Activated CD8-positive, alpha-beta T cell treated with anti-CD3 and anti-CD28 coated beads, Interleukin-2, amount 10 ng/mL, durations not matched to agents 7 days and 5 days (primary cell): Measurements from ENCODE around the gene PCSK4. TPM values are rescaled to one million over a fixed set of nuclear protein-coding genes. Genes with fewer than 3 reads are reported as not detected.
"Not testable (repeated sequence)": the region's sequence is repeated elsewhere in the genome, so short reads cannot be mapped to it uniquely, and the experiment has no call there.

ENCODE experiments used
- ATAC-seq: fragments of 150-1000 bp; cut with Tn5 transposase; one replicate; pipeline ENCODE4 v1.10.0; 2021; ENCODE audit warnings: moderate library complexity
- CTCF ChIA-PET: fragments of 350-600 bp; sonication (Branson Sonifier 250); formaldehyde crosslinking; loops from one replicate; lab custom pipeline; 2021; ENCODE audit warnings: antibody characterized with exemption; lab: Charles Lee
- POLR2A ChIA-PET: fragments of 350-600 bp; sonication (Branson Sonifier 250); formaldehyde crosslinking; loops from one replicate; lab custom pipeline; 2021; ENCODE audit warnings: antibody characterized with exemption; lab: Charles Lee
- DNase-seq: peaks from one replicate; pipeline ENCODE4 v3.0.0-alpha.2; 2020
- H3K27ac Mint-ChIP-seq: one replicate; pipeline ENCODE4 v1.8.0; 2021; ENCODE audit warnings: mild to moderate bottlenecking, mixed read lengths
- H3K27me3 Mint-ChIP-seq: one replicate; pipeline ENCODE4 v1.8.0; 2021; ENCODE audit warnings: low read depth, mixed read lengths
- H3K36me3 Mint-ChIP-seq: one replicate; pipeline ENCODE4 v1.8.0; 2021; ENCODE audit warnings: low read depth, mixed read lengths
- H3K4me1 Mint-ChIP-seq: one replicate; pipeline ENCODE4 v1.8.0; 2021; ENCODE audit warnings: low read depth, mixed read lengths
- H3K4me3 Mint-ChIP-seq: one replicate; pipeline ENCODE4 v1.8.0; 2021; ENCODE audit warnings: mild to moderate bottlenecking, mixed read lengths
- H3K9me3 Mint-ChIP-seq: one replicate; pipeline ENCODE4 v1.8.0; 2022; ENCODE audit warnings: mixed read lengths; ENCODE audit not compliant: insufficient read depth
- total RNA-seq, 2 experiments: library from RNA; stranded (reverse); gene quantifications; one replicate each; pipeline ENCODE4 v1.2.3, GENCODE V29; 2021

PCSK4 gene
- total RNA-seq: 1 to 10 TPM; 3.4 to 4.1 TPM

DNA sequence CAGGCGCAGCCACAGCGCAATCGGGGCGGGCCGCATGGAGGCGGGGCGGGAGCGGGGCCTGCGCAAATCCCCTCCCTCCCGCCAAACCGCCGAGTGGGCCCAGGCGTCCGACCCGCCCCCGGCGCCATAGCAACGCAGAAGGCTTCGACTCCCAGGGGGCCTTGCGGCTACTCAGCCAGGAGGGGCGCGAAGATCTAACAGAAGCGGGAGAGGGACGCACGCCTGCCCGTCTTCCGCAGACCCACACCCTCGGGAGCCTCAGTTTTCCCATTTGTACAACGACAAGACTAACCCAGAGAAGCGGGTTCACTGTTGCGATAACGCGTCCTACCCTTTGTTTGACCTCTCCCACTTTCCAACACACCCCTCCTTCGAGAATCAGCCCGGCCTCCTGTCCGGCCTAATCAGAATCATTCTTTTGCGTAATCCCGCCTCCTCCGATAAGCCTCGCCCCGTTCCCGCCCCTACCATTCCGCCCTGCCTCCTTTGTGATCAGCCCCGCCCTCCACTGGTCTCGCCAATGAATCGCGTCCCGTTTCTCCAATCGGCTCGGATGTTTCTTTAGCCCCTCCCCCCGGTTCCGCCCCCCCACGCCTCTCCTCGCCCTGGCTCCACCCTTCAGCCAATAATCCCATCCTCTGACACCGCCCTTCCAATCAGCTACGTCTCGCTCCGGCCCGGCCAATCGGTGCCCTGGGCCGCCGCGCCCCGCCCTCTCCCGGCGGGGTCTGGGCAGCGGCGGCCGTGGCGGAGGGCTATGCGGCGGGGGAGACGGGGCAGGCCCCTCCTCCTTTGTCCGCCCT, at the start of gene PCSK4:
Gene PCSK4, minus strand, starts transcription at position 40 of the 803 bp plus-strand sequence. Its CDS starts 4 bp downstream, at position 36.
- Mint-ChIP-seq H3K4me1 (peaks cover 13% of the 10 kb centered on the region), H3K36me3 (no peaks in the 10 kb centered on the region), H3K4me3 (peak within 1 kb of the TSS; percentile 75), H3K27me3 (peaks cover 5% of the 10 kb centered on the region), H3K27ac (peak within 1 kb of the TSS; percentile 79), H3K9me3 (no peaks in the 10 kb centered on the region)
- peak; percentile 98 for DNase-seq
- ChIA-PET CTCF (interaction anchor here (1.0 to 1.6 kb wide), 5 partner anchors 12 to 55 kb away, joined by 4 to 8 read pairs (median 5); no protein-coding TSS in a partner anchor), POLR2A (interaction anchor here (0.6 to 0.7 kb wide), 2 partner anchors 18 to 24 kb away, joined by 3 read pairs; no protein-coding TSS in a partner anchor)
- peak; percentile 88 for ATAC-seq

GRCh38 chr19:1539749-1540148, 49.6 kb upstream of the PCSK4 start:
- ATAC-seq, DNase-seq, H3K36me3 Mint-ChIP-seq, H3K9me3 Mint-ChIP-seq, H3K27ac Mint-ChIP-seq, CTCF ChIA-PET, POLR2A ChIA-PET, H3K4me1 Mint-ChIP-seq, H3K4me3 Mint-ChIP-seq: not testable (repeated sequence)
- peaks cover 11% of the 10 kb centered on the region for H3K27me3 Mint-ChIP-seq

GRCh38 chr19:1538978-1539377, 48.8 kb upstream of the PCSK4 start:
- Mint-ChIP-seq H3K4me3 (no peak overlapping the region), H3K4me1 (no peaks in the 10 kb centered on the region), H3K27ac (no peak overlapping the region), H3K27me3 (peaks cover 11% of the 10 kb centered on the region), H3K9me3 (no peaks in the 10 kb centered on the region), H3K36me3 (no peaks in the 10 kb centered on the region)
- DNase-seq (no peak), ATAC-seq (no peak)
- POLR2A ChIA-PET: no interaction called here
- CTCF ChIA-PET: interaction anchor here (0.7 kb wide), 1 partner anchor 61 kb away, joined by 3 read pairs; no protein-coding TSS in a partner anchor

DNA sequence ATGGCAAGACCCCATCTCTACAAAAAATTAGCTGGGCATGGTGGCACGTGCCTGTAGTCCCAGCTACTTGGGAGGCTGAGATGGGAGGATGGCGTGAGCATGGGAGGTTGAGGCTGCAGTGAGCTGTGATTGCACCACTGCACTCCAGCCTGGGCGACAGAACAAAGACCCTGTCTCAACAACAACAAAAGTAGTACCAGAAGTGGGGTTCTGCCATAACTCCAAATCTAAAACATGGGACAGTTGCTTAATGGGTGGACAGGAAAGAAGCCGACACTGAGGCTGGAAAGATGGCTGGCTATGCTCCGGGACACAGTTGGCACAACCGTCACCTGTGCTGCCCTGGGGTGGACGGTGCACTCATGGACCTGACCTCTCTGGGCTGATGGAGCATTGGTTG, 45.5 kb upstream of the PCSK4 start:
- H3K4me1 Mint-ChIP-seq, POLR2A ChIA-PET, DNase-seq, H3K9me3 Mint-ChIP-seq, H3K36me3 Mint-ChIP-seq, ATAC-seq, H3K27me3 Mint-ChIP-seq, H3K27ac Mint-ChIP-seq, H3K4me3 Mint-ChIP-seq: not testable (repeated sequence)
- CTCF ChIA-PET: interaction anchor here (0.6 kb wide), 1 partner anchor 206 kb away, joined by 3 read pairs; no protein-coding TSS in a partner anchor

- no peak overlapping the region for H3K4me3 Mint-ChIP-seq
- DNase-seq (no peak), ATAC-seq (no peak)
- CTCF ChIA-PET: no interaction called here
- POLR2A ChIA-PET: no interaction called here
- H3K27me3 Mint-ChIP-seq: no peaks in the 10 kb centered on the region
- H3K27ac Mint-ChIP-seq: no peak overlapping the region
- no peaks in the 10 kb centered on the region for H3K36me3 Mint-ChIP-seq
- no peaks in the 10 kb centered on the region for H3K4me1 Mint-ChIP-seq
- no peaks in the 10 kb centered on the region for H3K9me3 Mint-ChIP-seq
Measured at GRCh38 chr19:1534972-1535371, 44.8 kb upstream of the PCSK4 start.

GRCh38 chr19:1533510-1534150, 43.5 kb upstream of the PCSK4 start:
- no peak overlapping the region for H3K27ac Mint-ChIP-seq
- no peak for ATAC-seq
- no peaks in the 10 kb centered on the region for H3K4me1 Mint-ChIP-seq
- POLR2A ChIA-PET: no interaction called here
- H3K27me3 Mint-ChIP-seq: no peaks in the 10 kb centered on the region
- no peak overlapping the region for H3K4me3 Mint-ChIP-seq
- CTCF ChIA-PET: no interaction called here
- no peaks in the 10 kb centered on the region for H3K36me3 Mint-ChIP-seq
- no peaks in the 10 kb centered on the region for H3K9me3 Mint-ChIP-seq
- DNase-seq: no peak

GRCh38 chr19:1532003-1532402, 41.9 kb upstream of the PCSK4 start:
- H3K9me3 Mint-ChIP-seq: no peaks in the 10 kb centered on the region
- no peaks in the 10 kb centered on the region for H3K4me1 Mint-ChIP-seq
- ATAC-seq: no peak
- POLR2A ChIA-PET: no interaction called here
- CTCF ChIA-PET: no interaction called here
- no peak overlapping the region for H3K4me3 Mint-ChIP-seq
- no peaks in the 10 kb centered on the region for H3K36me3 Mint-ChIP-seq
- H3K27me3 Mint-ChIP-seq: no peaks in the 10 kb centered on the region
- DNase-seq: no peak
- H3K27ac Mint-ChIP-seq: no peak overlapping the region

DNA sequence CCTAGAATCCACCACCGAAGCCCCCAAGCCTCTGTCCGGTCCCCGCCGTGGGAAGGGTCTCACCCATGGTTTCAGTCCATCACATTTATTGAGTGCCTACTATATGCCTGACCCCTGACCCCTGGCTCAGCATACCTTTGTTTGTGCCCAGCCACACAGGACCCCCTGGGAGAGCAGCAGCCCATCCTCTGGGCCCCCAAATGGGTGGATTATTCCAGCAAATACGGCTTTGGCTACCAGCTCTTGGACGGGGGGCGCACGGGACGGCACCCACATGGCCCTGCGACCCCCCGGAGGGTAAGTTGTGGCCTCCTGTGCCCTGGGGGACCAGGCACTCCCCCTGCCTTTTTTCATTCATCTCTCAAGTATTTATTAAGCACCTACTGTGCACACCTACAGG, 41.4 kb upstream of the PCSK4 start:
- Mint-ChIP-seq H3K4me1 (no peaks in the 10 kb centered on the region), H3K27ac (no peak overlapping the region), H3K36me3 (no peaks in the 10 kb centered on the region), H3K9me3 (no peaks in the 10 kb centered on the region), H3K4me3 (no peak overlapping the region), H3K27me3 (no peaks in the 10 kb centered on the region)
- no peak for DNase-seq
- ChIA-PET CTCF (no interaction called here), POLR2A (no interaction called here)
- ATAC-seq: no peak

DNA sequence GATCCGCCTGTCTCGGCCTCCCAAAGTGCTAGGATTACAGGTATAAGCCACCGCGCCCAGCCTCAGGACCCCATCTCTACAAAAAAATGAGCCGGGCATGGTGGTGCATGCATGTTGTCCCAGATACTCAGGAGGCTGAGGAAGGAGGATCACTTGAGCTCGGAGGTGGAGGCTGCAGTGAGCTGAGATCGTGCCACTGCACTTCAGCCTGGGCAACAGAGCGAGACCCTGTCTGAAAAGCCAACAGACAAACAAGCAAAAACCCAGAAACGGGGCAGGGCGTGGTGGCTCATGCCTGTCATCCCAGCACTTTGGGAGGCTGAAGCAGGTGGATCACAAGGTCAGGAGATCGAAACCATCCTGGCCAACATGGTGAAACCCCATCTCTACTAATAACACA, 40.7 kb upstream of the PCSK4 start:
- CTCF ChIA-PET, H3K36me3 Mint-ChIP-seq, H3K4me1 Mint-ChIP-seq, ATAC-seq, H3K9me3 Mint-ChIP-seq, H3K27ac Mint-ChIP-seq, H3K4me3 Mint-ChIP-seq, POLR2A ChIA-PET, H3K27me3 Mint-ChIP-seq, DNase-seq: not testable (repeated sequence)

GRCh38 chr19:1529430-1529816, 39.3 kb upstream of the PCSK4 start:
- Mint-ChIP-seq H3K27ac (no peak overlapping the region), H3K27me3 (peaks cover 17% of the 10 kb centered on the region), H3K4me3 (no peak overlapping the region), H3K36me3 (no peaks in the 10 kb centered on the region), H3K9me3 (no peaks in the 10 kb centered on the region), H3K4me1 (peaks cover 2% of the 10 kb centered on the region)
- POLR2A ChIA-PET: no interaction called here
- no peak for ATAC-seq
- no peak for DNase-seq
- CTCF ChIA-PET: no interaction called here

- Mint-ChIP-seq H3K4me3 (no peak overlapping the region), H3K9me3 (no peaks in the 10 kb centered on the region), H3K4me1 (peaks cover 2% of the 10 kb centered on the region), H3K27ac (no peak overlapping the region), H3K36me3 (no peaks in the 10 kb centered on the region), H3K27me3 (peaks cover 19% of the 10 kb centered on the region)
- POLR2A ChIA-PET: no interaction called here
- no peak for ATAC-seq
- DNase-seq: no peak
- CTCF ChIA-PET: no interaction called here
Measured at GRCh38 chr19:1528596-1529429, 38.7 kb upstream of the PCSK4 start.
